Gastroesophageal sphincter (tissue), 4 donors: ENCODE results near the gene TGFB3. TPM values are rescaled to one million over a fixed set of nuclear protein-coding genes. Genes with fewer than 3 reads are reported as not detected.
"Not testable (repeated sequence)": the region's sequence is repeated elsewhere in the genome, so short reads cannot be mapped to it uniquely, and the experiment has no call there.

Experiments
- ATAC-seq: fragments of 150-250 bp; one replicate; pipeline ENCODE4 v1.9.1; 2016; ENCODE audit warnings: mild to moderate bottlenecking, moderate library complexity
- H3K27ac ChIP-seq, 4 donors: fragments of 200-600 bp; sonication (generic) in 3 of 4; 1 replicate in 3 of 4; 2 replicates in 1 of 4; pipeline ENCODE4 v1.5.1; 2016 to 2019
- H3K27me3 ChIP-seq: fragments of 200-600 bp; sonication (generic); one replicate; pipeline ENCODE4 v1.5.1; 2019
- H3K36me3 ChIP-seq, 2 donors: fragments of 200-600 bp; sonication (generic); one replicate each; pipeline ENCODE4 v1.5.1; 2019; ENCODE audit warnings: control low read depth in 1 of 2
- H3K4me1 ChIP-seq, 3 donors: fragments of 200-600 bp; sonication (generic); 1 replicate in 2 of 3; 2 replicates in 1 of 3; pipeline ENCODE4 v1.5.1; 2016 to 2019; ENCODE audit warnings: control low read depth in 2 of 3
- H3K4me3 ChIP-seq, 2 donors: fragments of 200-600 bp; sonication (generic); one replicate each; pipeline ENCODE4 v1.5.1; 2019; ENCODE audit warnings: mild to moderate bottlenecking in 1 of 2, moderate library complexity in 1 of 2
- H3K9me3 ChIP-seq, 3 donors: fragments of 200-600 bp; sonication (generic); one replicate each; pipeline ENCODE4 v1.5.1; 2017 to 2019; ENCODE audit warnings: control low read depth in 2 of 3
- CTCF ChIP-seq, 4 experiments: fragments of 200-600 bp in 2 of 4; fragments of 450-650 bp in 2 of 4; sonication (generic) in 1 of 4; IDR thresholded peaks; one replicate each; pipeline ENCODE4 v1.5.1; 2017 to 2019; ENCODE audit warnings: antibody characterized with exemption in 4 of 4, mild to moderate bottlenecking in 2 of 4, moderate library complexity in 2 of 4
- EP300 ChIP-seq: sonication (generic); formaldehyde crosslinking; IDR thresholded peaks from one replicate; pipeline ENCODE4 v1.6.1; 2017; ENCODE audit warnings: antibody characterized with exemption, mild to moderate bottlenecking
- POLR2A ChIP-seq, 2 donors: fragments of 450-650 bp; IDR thresholded peaks; one replicate each; pipeline ENCODE4 v1.6.1; 2017; ENCODE audit warnings: antibody characterized with exemption in 2 of 2, mild to moderate bottlenecking in 2 of 2, moderate library complexity in 1 of 2
- POLR2AphosphoS5 ChIP-seq: sonication (generic); formaldehyde crosslinking; IDR thresholded peaks from one replicate; pipeline ENCODE4 v1.6.1; 2017; ENCODE audit warnings: antibody characterized with exemption
- WGBS, 2 donors: methylation state at CpG; one replicate each; pipeline ENCODE4 v1.1.5; 2018; ENCODE audit warnings: low coverage in 1 of 2; 5-methylcytosine and 5-hydroxymethylcytosine counted together
- total RNA-seq, 4 donors: library from RNA; depleted of rRNA; stranded (reverse); fragments of >200 nt; gene quantifications; one replicate each; pipeline ENCODE4 v1.1.0, GENCODE V29; 2016

TGFB3 gene
- total RNA-seq, 4 donors from 2014 or later: 24.1 to 38.3 (median 27.6) TPM

DNA sequence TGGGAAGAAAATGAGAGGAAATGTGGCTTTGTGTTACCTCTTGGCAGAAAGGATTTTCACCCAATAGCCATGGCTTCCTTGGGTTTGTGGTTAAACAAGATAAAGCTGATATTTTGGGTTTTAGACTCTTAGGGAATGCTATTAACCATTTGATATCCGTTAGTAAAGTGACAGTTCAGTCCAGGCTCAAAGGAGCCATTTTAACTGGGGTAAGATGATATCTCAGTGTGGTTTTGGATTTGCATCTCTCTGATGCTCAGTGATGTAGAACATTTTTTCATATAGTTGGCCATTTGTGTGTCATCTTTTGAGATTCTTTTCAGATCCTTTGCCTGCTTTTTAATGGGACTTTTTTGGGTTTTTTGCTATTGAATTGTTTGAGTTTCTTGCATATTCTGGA, 33.9 kb upstream of the TGFB3 start:
- ATAC-seq: no peak
- Histone ChIP-seq H3K4me1 (peaks cover 10 to 27% (median 12%) of the 10 kb centered on the region in 3 donors), H3K27me3 (no peaks in the 10 kb centered on the region), H3K9me3 (no peaks in the 10 kb centered on the region), H3K36me3 (peaks cover 0 to 22% of the 10 kb centered on the region in 2 donors), H3K4me3 (no peak overlapping the region), H3K27ac (no peak overlapping the region)
- WGBS, 2 donors: 77 to 80% methylated on average over 1 of the region's 1 CpG
- TF ChIP-seq CTCF (IDR thresholded peaks at IDR 0.05) (no peak), POLR2AphosphoS5 (no peak), POLR2A (IDR thresholded peaks at IDR 0.05) (no peak), EP300 (no peak)

GRCh38 chr14:76015191-76015590, 33.4 kb upstream of the TGFB3 start:
- Histone ChIP-seq H3K4me1 (peaks cover 10 to 27% (median 12%) of the 10 kb centered on the region in 3 donors), H3K27me3 (no peaks in the 10 kb centered on the region), H3K36me3 (peaks cover 0 to 21% of the 10 kb centered on the region in 2 donors), H3K4me3 (no peak overlapping the region), H3K9me3 (no peaks in the 10 kb centered on the region), H3K27ac (no peak overlapping the region)
- WGBS, 2 donors: 100% methylated on average over 1 of the region's 1 CpG
- ATAC-seq: no peak
- TF ChIP-seq EP300 (no peak), POLR2AphosphoS5 (no peak), POLR2A (IDR thresholded peaks at IDR 0.05) (no peak), CTCF (IDR thresholded peaks at IDR 0.05) (no peak)

- Histone ChIP-seq H3K4me1 (peaks cover 10 to 27% (median 12%) of the 10 kb centered on the region in 3 donors), H3K36me3 (peaks cover 0 to 47% of the 10 kb centered on the region in 2 donors), H3K4me3 (no peak overlapping the region), H3K27ac (peak overlapping the region; percentile 75 to 86 (median 84)), H3K27me3 (no peaks in the 10 kb centered on the region), H3K9me3 (no peaks in the 10 kb centered on the region)
- TF ChIP-seq EP300: peak; percentile 51
- TF ChIP-seq POLR2AphosphoS5: peak; percentile 94
- TF ChIP-seq CTCF (IDR thresholded peaks at IDR 0.05): peak in 2 of 4 experiments; percentile 25 to 34
- TF ChIP-seq POLR2A (IDR thresholded peaks at IDR 0.05): no peak
- peak; percentile 89 for ATAC-seq
- 18 to 20% methylated on average over 8 to 9 of the region's 9 CpGs for WGBS, 2 donors
These were observed 30.6 kb upstream of the TGFB3 start for GRCh38 chr14:76012354-76012753.

- TF ChIP-seq POLR2A (IDR thresholded peaks at IDR 0.05) (no peak), EP300 (no peak), CTCF (IDR thresholded peaks at IDR 0.05) (no peak), POLR2AphosphoS5 (no peak)
- Histone ChIP-seq H3K36me3 (peaks cover 0 to 52% of the 10 kb centered on the region in 2 donors), H3K4me1 (peaks cover 10 to 27% (median 12%) of the 10 kb centered on the region in 3 donors), H3K27me3 (no peaks in the 10 kb centered on the region), H3K9me3 (no peaks in the 10 kb centered on the region), H3K4me3 (no peak overlapping the region), H3K27ac (peak overlapping the region; percentile 75 to 86 (median 84))
- ATAC-seq: no peak
These were observed 30.1 kb upstream of the TGFB3 start for GRCh38 chr14:76011930-76012329.

- not testable (repeated sequence) for ATAC-seq
- 89 to 96% methylated on average over 3 of the region's 3 CpGs for WGBS, 2 donors
These were observed 27.8 kb upstream of the TGFB3 start for GRCh38 chr14:76009627-76010026.

More at GRCh38 chr14:76009627-76010026, 27.8 kb upstream of the TGFB3 start:
- not testable (repeated sequence) for H3K27ac ChIP-seq, H3K9me3 ChIP-seq, H3K4me3 ChIP-seq, H3K27me3 ChIP-seq
- Histone ChIP-seq H3K36me3 (peaks cover 0 to 66% of the 10 kb centered on the region in 2 donors), H3K4me1 (peaks cover 10 to 27% (median 12%) of the 10 kb centered on the region in 3 donors)
